HUES6 (cell line): ENCODE results near the gene HLA-DQA2.
"Not testable (repeated sequence)": the region's sequence is repeated elsewhere in the genome, so short reads cannot be mapped to it uniquely, and the experiment has no call there.

Source experiments
- H3K27ac ChIP-seq: 2 replicates; pipeline ENCODE4 v1.7.0; 2013; ENCODE audit warnings: low read depth, mild to moderate bottlenecking, low read length, inconsistent platforms
- H3K27me3 ChIP-seq: 2 replicates; pipeline ENCODE4 v1.6.1; 2013; ENCODE audit warnings: low read length; ENCODE audit not compliant: control insufficient read depth, insufficient read depth
- H3K36me3 ChIP-seq: 2 replicates; pipeline ENCODE4 v1.6.1; 2013; ENCODE audit warnings: low read length; ENCODE audit not compliant: control insufficient read depth, insufficient read depth
- H3K4me1 ChIP-seq: 2 replicates; pipeline ENCODE4 v1.6.1; 2013; ENCODE audit warnings: low read length; ENCODE audit not compliant: control insufficient read depth, insufficient read depth
- H3K4me3 ChIP-seq: 2 replicates; pipeline ENCODE4 v1.5.1; 2013; ENCODE audit warnings: low read depth, low read length
- H3K9ac ChIP-seq: one replicate; pipeline ENCODE4 v1.6.1; 2013; ENCODE audit warnings: mild to moderate bottlenecking, low read length
- H3K9me3 ChIP-seq: 2 replicates; pipeline ENCODE4 v1.6.1; 2013; ENCODE audit warnings: low read depth, low read length; ENCODE audit not compliant: control insufficient read depth, insufficient read depth

Gene HLA-DQA2

DNA sequence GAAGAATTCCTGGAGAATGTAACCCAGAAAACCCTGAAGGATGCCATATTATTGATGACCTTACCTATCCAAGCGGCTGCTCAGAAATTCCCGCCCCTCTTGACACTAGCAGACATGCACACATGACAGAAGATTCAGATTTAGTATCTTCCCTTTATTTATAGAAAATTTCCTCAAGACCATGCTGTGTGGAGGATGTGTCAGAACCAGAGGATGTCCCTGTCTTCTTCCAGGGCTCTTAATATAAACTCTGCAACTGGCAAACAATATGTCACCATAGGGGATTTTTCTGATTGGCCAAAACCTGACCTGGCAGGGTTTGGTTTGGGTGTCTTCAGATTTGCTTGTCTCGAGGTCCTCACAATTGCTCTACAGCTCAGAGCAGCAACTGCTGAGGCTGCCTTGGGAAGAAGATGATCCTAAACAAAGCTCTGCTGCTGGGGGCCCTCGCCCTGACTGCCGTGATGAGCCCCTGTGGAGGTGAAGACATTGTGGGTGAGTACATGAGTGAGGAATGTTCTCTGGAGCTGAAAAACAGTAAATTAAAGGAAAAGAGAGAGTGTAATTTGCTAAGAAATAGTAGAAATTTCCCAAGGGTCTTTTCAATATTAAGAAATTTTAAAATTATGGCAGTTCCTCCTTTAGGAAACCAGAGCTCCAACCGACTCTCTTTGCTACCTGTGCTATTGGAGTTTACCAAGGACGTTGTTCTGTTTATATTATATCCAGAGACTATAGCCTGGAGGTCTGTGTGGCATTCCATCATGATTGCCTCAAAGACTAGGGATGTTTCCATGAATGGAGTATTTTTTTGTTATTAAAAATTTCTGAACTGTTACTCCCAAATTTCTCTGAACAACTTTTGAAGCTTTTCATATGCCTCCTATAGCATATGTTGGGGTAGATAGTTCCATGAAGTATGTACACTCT is at the start of gene HLA-DQA2:
TSS of gene HLA-DQA2 (plus strand) at position 361 of the 930 bp plus-strand sequence. CDS start at position 414, 53 bp downstream.
- H3K36me3 ChIP-seq = no peaks in the 10 kb centered on the region
- peaks cover 3% of the 10 kb centered on the region; the same call in 1 of the 2 replicates for H3K27me3 ChIP-seq
- H3K4me3 ChIP-seq = no peak within 1 kb of the TSS
- no peaks in the 10 kb centered on the region for H3K4me1 ChIP-seq
- H3K9me3 ChIP-seq = no peaks in the 10 kb centered on the region
- no peak within 1 kb of the TSS for H3K9ac ChIP-seq
- H3K27ac ChIP-seq = no peak within 1 kb of the TSS

DNA sequence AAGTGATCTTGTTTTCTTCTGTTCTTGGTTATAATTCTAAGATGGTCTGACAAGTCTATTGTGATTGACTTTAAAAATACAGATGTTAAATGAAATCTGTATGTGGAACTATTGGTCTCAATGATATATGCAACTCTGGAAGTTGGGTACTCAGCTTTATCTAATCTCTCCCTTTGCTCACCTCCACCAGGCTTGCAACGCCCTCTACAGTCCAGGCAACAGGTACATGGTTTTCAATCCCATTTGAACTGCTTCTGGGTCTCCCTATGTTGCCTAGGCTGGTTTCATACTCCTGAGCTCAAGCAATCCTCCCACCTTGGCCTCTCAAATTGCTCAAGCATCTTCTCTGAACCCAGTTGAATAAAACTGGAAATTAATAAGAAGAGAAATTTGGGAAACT is 49.2 kb upstream of the HLA-DQA2 start:
- no peaks in the 10 kb centered on the region for H3K4me1 ChIP-seq
- no peak overlapping the region for H3K4me3 ChIP-seq
- H3K36me3 ChIP-seq = no peaks in the 10 kb centered on the region
- no peak overlapping the region for H3K27ac ChIP-seq
- no peaks in the 10 kb centered on the region for H3K9me3 ChIP-seq
- no peaks in the 10 kb centered on the region for H3K27me3 ChIP-seq
- no peak overlapping the region for H3K9ac ChIP-seq

DNA sequence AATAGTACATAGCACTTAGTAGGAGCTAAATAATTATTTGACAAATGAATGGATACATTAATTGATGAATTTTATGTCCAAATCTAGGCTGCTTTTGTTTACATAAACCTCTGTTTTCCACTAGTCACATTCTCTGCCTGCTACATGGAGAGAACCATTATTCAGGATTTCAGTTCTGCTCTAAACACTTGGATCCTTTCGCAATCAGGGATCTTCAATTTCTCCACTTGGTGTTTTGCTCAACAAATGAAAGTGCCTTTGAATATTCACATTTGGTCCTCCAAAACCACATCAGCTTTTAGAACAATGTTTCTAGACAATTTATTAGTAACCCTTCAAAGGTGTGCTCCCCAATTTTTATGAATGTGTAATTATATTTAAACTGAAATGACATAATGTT is 44.2 kb upstream of the HLA-DQA2 start:
- Histone ChIP-seq H3K4me3 (no peak overlapping the region), H3K27ac (no peak overlapping the region), H3K9ac (no peak overlapping the region), H3K9me3 (no peaks in the 10 kb centered on the region), H3K4me1 (no peaks in the 10 kb centered on the region), H3K27me3 (no peaks in the 10 kb centered on the region), H3K36me3 (no peaks in the 10 kb centered on the region)

DNA sequence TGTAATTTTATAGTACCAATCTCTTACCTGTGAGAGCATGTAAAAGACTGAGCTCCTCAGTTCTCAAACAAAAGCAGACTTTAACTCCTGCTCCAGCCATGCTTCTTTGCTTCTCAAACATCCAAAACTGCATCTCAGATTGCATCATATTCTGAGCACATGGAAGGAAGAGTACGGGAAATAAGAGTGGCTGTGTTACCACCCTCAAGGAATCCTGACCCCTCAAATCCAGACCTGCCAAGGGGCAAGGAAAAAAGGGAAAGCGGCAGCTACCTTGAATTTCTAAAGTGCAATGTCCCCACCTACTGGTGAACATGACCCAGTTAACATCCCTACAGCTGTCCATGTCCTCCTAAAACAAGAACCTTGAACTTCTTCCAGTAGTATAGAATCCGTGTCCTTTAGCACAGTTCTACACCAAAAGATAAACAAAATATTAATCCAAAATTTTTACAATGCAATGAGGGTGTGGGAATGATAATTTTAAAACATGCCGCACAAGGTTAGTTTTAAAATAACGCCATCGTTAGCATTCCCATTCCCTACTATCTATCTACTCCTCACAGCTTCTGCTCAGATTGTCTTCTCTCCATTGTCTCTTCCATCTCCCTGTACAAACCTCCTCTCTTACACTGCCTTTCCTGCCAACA is 40.7 kb upstream of the HLA-DQA2 start:
- Histone ChIP-seq H3K4me3 (no peak overlapping the region), H3K9ac (no peak overlapping the region)

DNA sequence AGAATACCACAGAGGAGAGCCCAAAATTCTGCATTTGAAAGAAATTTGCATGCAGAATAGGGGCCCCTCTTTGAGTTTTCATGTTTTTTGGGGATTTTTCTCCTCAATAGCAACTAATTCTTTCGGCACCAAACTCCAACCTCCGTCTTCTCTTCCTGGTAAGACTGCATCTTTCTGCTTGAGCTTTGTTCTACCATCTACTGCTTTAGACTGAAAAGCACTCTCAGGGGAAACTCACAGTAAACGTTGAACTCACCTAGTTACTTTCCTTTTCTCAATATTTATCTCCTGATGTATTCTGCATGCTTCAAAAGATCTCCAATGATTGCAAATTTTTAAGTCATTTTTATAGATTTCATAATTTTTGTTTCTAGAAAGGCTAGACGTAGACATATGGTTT is 37.8 kb upstream of the HLA-DQA2 start:
- Histone ChIP-seq H3K9ac (no peak overlapping the region), H3K4me1 (no peaks in the 10 kb centered on the region), H3K36me3 (no peaks in the 10 kb centered on the region), H3K27me3 (no peaks in the 10 kb centered on the region), H3K4me3 (no peak overlapping the region), H3K27ac (no peak overlapping the region), H3K9me3 (no peaks in the 10 kb centered on the region)

More for the DNA sequence above, 40.7 kb upstream of the HLA-DQA2 start:
- no peaks in the 10 kb centered on the region for H3K9me3 ChIP-seq
- H3K36me3 ChIP-seq = no peaks in the 10 kb centered on the region
- no peaks in the 10 kb centered on the region for H3K27me3 ChIP-seq
- no peak overlapping the region for H3K27ac ChIP-seq
- H3K4me1 ChIP-seq = no peaks in the 10 kb centered on the region

DNA sequence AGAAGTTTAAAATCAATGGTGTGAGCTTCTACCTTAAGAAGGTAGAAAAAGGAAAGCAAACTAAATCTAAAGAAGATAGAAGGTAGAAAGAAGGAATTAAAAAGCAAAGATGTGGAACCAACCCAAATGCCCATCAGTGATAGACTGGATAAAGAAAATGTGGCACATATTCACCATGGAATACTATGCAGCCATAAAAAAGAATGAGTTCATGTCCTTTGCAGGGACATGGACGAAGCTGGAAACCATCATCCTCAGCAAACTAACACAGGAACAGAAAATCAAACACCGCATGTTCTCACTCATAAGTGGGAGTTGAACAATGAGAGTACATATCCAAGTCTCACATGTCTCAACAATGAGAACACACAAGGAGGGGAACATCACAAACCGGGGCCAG is 36.0 kb upstream of the HLA-DQA2 start:
- not testable (repeated sequence) for H3K27ac ChIP-seq, H3K4me3 ChIP-seq, H3K36me3 ChIP-seq, H3K9ac ChIP-seq, H3K27me3 ChIP-seq, H3K4me1 ChIP-seq, H3K9me3 ChIP-seq

DNA sequence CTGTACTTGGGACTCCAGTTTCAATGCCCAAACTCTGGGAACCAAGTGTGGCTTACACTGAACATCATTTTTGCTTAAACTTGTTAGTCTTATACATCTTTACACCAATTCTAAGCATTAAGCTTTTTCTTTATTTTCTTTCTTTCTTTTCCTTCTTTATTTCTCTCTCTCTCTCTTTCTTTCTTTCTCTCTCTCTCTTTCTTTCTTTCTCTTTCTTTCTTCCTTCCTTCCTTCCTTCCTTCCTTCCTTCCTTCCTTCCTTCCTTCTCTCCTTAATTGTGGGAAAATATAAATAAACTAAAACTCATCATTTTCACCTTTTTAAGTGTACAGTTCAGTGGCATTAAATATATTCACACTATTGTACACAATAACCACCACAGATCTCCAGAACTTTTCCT is 31.6 kb upstream of the HLA-DQA2 start:
- Histone ChIP-seq H3K27ac (no peak overlapping the region), H3K4me1 (no peaks in the 10 kb centered on the region), H3K9ac (no peak overlapping the region), H3K4me3 (no peak overlapping the region), H3K36me3 (no peaks in the 10 kb centered on the region), H3K9me3 (no peaks in the 10 kb centered on the region), H3K27me3 (no peaks in the 10 kb centered on the region)

DNA sequence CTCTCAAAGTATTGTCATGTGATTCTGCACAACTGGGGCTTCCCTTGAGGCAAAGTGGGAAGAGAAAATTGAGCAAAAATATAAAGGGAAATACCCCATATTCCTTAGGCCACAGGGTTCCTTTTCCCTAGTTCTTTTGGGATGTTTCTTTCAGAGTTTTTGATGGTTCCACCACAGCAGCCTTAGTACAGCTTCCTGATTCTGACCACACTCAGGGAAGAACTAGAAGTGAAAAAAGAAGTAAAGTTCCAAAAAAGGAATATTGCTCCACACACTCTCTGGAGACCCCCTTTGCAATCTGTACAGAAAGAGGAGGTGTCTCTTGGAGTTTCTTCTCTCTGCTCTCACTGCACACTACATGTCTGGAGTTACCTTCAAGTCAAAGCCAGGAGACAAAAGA is 27.9 kb upstream of the HLA-DQA2 start:
- Histone ChIP-seq H3K4me3 (no peak overlapping the region), H3K9me3 (no peaks in the 10 kb centered on the region), H3K9ac (no peak overlapping the region), H3K27ac (no peak overlapping the region), H3K27me3 (no peaks in the 10 kb centered on the region), H3K36me3 (no peaks in the 10 kb centered on the region), H3K4me1 (no peaks in the 10 kb centered on the region)

DNA sequence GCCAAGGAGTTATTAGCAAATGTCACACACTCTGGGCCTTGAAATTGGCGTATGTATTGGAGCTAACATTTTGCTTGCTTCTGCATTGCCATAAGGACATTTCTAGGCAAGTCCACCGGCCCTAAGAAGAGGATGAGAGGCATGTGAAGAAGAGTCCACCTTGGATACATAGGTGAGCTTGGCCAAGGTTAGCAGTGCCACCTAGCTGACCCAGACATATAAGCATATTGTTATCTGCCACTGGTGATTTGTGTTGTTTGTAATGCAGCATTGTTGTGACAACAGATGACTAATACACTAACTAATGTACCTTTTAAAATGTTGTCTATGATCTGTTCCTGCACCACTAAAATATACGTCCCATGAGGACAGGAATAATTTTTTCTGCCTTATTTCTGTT is 24.8 kb upstream of the HLA-DQA2 start:
- no peaks in the 10 kb centered on the region for H3K36me3 ChIP-seq
- H3K27me3 ChIP-seq = no peaks in the 10 kb centered on the region
- no peaks in the 10 kb centered on the region for H3K9me3 ChIP-seq
- H3K9ac ChIP-seq = no peak overlapping the region
- H3K27ac ChIP-seq = no peak overlapping the region
- H3K4me3 ChIP-seq = no peak overlapping the region
- no peaks in the 10 kb centered on the region for H3K4me1 ChIP-seq

DNA sequence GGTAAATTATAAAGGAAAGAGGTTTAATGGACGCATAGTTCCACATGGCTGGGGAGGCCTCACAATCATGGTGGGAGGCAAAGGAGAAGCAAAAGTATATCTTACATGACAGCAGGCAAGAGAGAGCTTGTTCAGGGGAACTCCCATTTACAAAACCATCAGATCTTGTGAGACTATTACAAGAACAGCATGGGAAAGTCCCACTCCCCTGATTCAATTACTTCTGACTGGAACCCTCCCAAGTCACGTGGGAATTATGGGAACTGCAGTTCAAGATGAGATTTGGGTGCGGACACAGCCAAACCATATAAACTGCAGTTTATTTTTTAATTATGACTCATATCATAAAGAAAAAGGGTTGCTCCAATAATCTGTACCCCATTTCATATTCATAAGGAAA is 22.3 kb upstream of the HLA-DQA2 start:
- no peak overlapping the region for H3K4me3 ChIP-seq
- no peaks in the 10 kb centered on the region for H3K9me3 ChIP-seq
- no peaks in the 10 kb centered on the region for H3K27me3 ChIP-seq
- no peaks in the 10 kb centered on the region for H3K36me3 ChIP-seq
- no peaks in the 10 kb centered on the region for H3K4me1 ChIP-seq
- no peak overlapping the region for H3K9ac ChIP-seq
- no peak overlapping the region for H3K27ac ChIP-seq

DNA sequence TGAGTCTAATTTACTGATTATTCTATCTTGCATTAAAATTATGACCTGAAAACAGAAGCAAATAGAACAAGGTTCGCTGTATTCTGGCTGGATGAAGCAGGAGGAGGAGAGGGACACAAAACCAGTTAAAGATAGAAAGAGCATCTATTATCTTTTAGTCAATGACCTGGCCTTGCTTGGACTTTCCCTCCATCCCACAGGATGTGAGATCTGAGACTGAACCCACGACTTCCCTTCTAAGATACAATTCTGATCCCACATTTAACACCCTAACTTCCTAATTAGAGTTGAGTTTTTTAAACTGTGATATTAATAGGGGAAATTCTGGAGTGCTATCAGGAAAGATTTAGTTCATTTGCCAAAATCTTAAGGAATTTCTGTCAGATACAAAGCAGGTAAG is 3.1 kb upstream of the HLA-DQA2 start:
- H3K27me3 ChIP-seq = no peaks in the 10 kb centered on the region; the same call in 1 of the 2 replicates

More for the DNA sequence above, 3.1 kb upstream of the HLA-DQA2 start:
- Histone ChIP-seq H3K36me3 (no peaks in the 10 kb centered on the region), H3K9me3 (no peaks in the 10 kb centered on the region), H3K27ac (no peak overlapping the region), H3K4me1 (no peaks in the 10 kb centered on the region), H3K4me3 (no peak overlapping the region), H3K9ac (no peak overlapping the region)
